Gastroesophageal sphincter (tissue), 3 donors: ENCODE data around the gene SGMS2.

ENCODE experiments used
- POLR2AphosphoS5 ChIP-seq: sonication (generic); formaldehyde crosslinking; IDR thresholded peaks from one replicate; pipeline ENCODE4 v1.6.1; 2017; ENCODE audit warnings: antibody characterized with exemption
- TF ChIP-seq, protein P1 (sequence below), 4 experiments: fragments of 200-600 bp in 2 of 4; fragments of 450-650 bp in 2 of 4; sonication (generic) in 1 of 4; IDR thresholded peaks; one replicate each; pipeline ENCODE4 v1.5.1; 2017 to 2019; ENCODE audit warnings: antibody characterized with exemption in 4 of 4, mild to moderate bottlenecking in 2 of 4, moderate library complexity in 2 of 4

DNA sequence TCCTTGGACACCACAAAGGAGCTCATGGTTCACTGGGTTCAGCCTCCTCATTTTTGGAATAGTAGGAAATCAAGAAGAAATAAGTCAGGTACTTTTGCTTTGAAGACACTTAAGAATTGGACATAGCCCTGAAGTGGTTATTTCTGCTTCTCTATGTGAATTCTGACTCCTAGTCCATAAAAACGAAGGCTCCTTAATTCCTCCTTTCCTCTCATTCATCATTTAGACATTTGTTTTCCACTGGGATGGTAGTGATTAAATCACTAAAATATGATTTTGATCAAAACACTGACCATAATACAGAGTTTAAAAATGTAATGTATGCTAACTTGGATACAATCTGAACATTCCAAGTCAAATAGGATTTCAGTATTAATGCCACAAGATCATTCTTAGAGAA, 71.9 kb downstream of the SGMS2 start:
- TF ChIP-seq, protein P1, sequence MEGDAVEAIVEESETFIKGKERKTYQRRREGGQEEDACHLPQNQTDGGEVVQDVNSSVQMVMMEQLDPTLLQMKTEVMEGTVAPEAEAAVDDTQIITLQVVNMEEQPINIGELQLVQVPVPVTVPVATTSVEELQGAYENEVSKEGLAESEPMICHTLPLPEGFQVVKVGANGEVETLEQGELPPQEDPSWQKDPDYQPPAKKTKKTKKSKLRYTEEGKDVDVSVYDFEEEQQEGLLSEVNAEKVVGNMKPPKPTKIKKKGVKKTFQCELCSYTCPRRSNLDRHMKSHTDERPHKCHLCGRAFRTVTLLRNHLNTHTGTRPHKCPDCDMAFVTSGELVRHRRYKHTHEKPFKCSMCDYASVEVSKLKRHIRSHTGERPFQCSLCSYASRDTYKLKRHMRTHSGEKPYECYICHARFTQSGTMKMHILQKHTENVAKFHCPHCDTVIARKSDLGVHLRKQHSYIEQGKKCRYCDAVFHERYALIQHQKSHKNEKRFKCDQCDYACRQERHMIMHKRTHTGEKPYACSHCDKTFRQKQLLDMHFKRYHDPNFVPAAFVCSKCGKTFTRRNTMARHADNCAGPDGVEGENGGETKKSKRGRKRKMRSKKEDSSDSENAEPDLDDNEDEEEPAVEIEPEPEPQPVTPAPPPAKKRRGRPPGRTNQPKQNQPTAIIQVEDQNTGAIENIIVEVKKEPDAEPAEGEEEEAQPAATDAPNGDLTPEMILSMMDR (IDR thresholded peaks at IDR 0.05) = no peak
- no peak for TF ChIP-seq POLR2AphosphoS5
